Jurkat, Clone E6-1 (cell line): ENCODE data around the gene NAB1. TPM values are rescaled to one million over a fixed set of nuclear protein-coding genes. Genes with fewer than 3 reads are reported as not detected.
A peak's percentile ranks its signal among the peaks of the same experiment; 100 is the strongest.
"Not testable (repeated sequence)": the region's sequence is repeated elsewhere in the genome, so short reads cannot be mapped to it uniquely, and the experiment has no call there.

ENCODE experiments used
- DNase-seq: peaks from one replicate; pipeline ENCODE4 v3.0.0-alpha.2; 2011; ENCODE audit warnings: low read depth, low spot score
- H3K4me3 ChIP-seq: 2 replicates; pipeline ENCODE4 v1.5.1; 2011; ENCODE audit warnings: mild to moderate bottlenecking, low read length, control low read depth, moderate library complexity
- polyA plus RNA-seq: library from polyadenylated mRNA; unstranded; fragments of >200 nt; gene quantifications from one replicate; pipeline ENCODE4 v1.2.1, GENCODE V29; 2012; ENCODE audit warnings: missing spikeins; ENCODE audit not compliant: insufficient read length, insufficient read depth

The NAB1 gene
- 18.7 TPM for polyA plus RNA-seq

GRCh38 chr2:190649035-190649797 is at the start of gene NAB1:
Gene NAB1 (plus strand): TSS chr2:190649083. CDS start chr2:190659177, 10,094 bp downstream.
- H3K4me3 ChIP-seq, result peak within 1 kb of the TSS; percentile 64
- DNase-seq, result peak; percentile 5

DNA sequence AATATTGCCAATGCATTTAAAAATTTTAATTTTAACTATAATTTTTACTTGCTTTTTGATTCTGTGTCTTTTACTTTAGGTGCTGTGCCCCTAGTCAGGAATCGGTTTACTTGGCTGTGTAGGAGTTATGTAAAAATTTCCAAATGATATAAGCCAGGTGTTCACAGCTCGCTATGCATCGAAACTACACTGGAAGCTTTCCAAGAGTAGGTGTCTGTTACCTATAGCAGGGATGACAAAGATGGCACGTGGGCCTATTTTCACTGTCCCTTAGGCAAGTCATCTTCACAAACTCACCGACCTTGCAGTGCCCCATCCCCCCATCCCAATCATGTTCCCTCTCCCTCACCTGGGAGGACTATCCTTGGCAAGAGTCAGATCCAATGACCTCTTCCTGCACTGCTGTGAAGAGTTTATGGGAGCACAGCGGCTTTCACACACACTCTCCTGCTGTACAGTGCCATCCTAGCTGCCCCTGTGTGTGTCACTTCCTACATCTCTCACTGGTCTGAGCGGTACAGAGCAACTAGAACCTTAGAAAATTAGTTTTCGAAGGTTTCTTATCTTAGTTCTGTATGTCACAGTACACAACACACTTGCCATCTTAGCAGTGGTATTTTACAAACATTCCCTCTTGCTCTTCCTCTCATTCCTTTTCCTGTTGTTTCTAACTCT is 49.2 kb upstream of the NAB1 start:
- H3K4me3 ChIP-seq, result no peak overlapping the region
- DNase-seq, result no peak

GRCh38 chr2:190600293-190601103 is 48.4 kb upstream of the NAB1 start:
- no peak overlapping the region for H3K4me3 ChIP-seq
- DNase-seq, result no peak

DNA sequence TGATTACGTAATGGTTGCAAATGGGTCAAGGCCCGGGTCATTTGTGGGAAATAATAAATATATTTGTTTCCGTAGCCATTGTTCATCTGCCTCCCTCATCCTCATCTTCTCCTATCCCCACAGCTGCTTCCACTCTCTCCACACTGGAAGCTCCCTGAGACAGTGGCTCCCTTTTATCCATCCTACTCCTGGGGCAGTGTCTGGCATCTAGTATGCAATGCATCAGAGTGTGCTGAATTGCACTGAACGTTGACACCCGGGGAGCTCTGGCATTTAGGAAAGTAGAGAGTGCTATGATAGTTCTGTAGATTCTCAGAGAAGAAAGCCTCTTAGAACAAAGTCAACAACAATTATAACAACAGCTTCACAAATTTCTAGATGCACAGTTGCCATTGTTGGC is 45.5 kb upstream of the NAB1 start:
- DNase-seq, result no peak

DNA sequence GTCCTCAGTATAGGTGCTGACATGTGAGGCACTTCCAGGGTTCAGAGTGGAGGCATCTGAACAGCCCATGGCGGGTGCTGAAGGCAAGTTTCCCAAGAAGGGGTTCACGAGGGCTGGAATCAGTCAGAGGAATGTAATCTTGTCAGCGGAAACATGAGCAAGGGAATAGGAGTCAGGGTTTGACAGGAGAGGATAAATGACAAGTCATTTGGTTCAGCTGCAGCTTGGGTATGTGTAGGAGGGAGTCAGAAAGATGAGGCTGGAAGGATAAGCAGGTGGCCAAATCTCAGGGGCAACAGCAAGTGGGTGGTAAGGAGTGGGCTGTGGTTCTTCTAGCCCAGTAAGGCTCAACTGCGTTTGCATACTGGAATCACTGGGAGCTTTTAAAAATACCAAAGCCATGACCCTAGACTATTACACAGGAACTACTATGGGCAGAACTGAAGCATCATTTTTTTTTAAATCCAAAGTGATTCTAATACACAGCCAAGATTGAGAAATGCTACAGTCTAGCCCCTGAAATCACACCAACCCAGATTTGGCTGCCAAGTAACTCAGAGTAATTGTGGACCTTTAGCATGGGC is 41.8 kb upstream of the NAB1 start:
- no peak overlapping the region for H3K4me3 ChIP-seq
- no peak for DNase-seq

More for the DNA sequence above, 45.5 kb upstream of the NAB1 start:
- no peak overlapping the region for H3K4me3 ChIP-seq

DNA sequence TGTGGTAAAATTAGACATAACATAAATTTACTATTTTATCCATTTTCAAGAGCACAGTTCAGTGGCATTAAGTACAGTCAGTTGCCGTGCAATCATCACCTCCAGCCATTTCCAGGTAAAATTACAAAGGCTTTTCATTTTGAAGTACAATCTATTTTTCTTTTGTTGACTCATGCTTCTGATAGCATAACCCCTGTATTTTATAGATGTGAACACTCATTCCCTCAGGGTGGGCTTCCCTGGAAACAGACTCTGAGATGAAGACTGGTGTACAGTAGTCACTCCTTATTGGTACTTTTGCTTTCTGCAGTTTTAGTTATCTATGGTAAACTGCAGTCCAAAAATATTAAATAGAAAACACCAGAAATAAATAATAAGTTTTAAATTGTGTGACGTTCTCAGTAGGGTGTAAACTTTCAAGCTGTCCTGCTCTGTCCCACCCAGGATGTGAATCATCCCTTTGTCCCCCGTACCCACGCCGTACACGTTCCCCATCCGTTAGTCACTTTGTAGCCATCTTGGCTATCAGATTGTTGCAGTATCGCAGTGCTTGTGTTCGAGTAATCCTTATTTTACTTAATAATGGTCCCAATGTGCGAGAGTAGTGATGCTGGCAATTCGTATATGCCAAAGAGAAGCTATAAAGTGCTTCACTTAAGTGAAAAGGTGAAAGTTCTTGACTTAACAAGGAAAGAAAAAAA is 41.1 kb upstream of the NAB1 start:
- no peak for DNase-seq
- H3K4me3 ChIP-seq, result no peak overlapping the region

DNA sequence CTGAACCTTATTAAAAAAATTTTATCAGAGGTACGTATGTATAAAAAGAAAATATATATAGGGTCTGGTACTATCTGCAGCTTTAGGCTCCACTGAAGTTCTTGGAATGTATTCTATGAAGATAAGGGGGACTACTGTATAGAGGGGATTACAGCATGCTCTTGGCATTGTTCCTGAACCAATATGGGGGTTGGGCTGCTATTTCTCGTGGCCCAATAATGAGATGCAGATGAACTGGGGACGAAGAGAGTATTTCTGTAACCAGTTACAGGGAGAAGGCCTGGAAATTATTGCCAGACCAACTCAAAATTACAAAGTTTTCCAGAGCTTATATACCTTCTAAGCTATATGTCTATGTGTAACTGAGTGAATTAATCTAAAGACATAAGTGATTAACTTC is 40.0 kb upstream of the NAB1 start:
- not testable (repeated sequence) for H3K4me3 ChIP-seq, DNase-seq

- DNase-seq, H3K4me3 ChIP-seq: not testable (repeated sequence)
These were observed 39.5 kb upstream of the NAB1 start for GRCh38 chr2:190609397-190609796.

- not testable (repeated sequence) for DNase-seq, H3K4me3 ChIP-seq
These were observed 38.4 kb upstream of the NAB1 start for GRCh38 chr2:190610528-190610927.

DNA sequence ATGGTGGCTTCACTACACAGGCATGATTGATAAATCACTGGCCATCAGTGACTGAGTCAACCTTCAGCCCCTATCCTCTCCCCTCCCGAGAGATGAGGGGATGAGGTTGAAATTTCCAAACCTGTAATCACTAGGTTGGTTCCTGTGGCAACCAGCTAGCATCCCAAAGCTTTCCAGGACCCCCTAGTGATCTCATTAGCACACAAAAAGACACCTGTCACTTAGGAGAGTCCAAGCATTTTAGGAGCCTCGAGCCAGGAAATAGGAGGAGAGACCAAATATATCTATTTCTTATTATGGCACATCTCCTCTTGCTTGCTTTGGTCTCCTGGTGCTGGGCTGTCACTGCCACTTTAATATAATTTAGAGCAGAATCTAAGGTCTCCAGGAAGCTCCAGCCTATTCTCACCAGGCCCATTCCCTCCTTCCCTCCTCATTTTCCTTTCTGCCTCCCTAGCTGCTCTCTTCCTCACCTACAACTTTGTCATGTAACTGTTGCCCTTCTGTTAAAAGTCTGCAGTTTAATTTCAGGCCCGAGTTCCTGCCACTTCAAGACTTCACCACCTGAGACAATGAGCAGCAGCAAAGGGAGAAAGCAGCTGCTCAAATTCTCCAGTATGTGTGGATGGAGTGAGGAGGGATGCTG is 33.2 kb upstream of the NAB1 start:
- H3K4me3 ChIP-seq, result no peak overlapping the region
- no peak for DNase-seq

DNA sequence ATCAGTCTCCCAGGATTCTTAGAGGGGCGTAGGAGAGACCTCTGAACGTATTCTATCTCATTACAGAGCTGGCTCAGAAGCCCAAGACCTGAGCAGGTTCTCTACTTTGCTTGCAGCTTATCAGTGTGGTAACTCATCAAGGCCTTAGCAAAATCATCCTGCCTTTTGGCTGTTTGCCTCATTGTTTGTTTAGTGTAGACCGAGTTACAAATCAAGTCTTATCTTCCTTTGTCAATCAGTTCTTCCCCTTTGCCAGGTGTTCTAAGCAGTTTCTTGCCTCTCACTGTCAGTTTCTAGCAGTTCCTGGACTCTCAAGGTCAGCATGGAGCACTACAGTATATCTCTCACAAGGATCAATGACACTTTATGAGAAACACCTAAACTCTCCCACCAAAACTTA is 30.9 kb upstream of the NAB1 start:
- no peak overlapping the region for H3K4me3 ChIP-seq

DNA sequence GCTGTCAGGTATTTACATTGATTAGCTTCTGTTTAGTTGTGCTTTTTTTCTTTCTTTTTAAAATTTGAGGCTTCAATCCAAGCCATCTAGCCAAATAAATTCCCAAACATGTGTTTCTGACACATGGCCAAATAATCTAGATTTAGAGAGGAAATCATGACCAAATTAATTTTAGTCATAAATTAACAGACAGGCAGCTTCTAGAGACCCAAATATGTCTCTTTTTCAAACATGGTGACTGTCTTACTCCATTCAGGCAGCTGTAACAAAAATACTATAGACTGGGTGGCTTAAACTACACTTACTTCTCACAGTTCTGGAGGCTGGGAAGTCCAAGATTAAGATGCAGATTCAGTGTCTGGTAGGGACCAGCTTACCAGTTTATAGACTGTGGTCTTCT is 23.2 kb upstream of the NAB1 start:
- DNase-seq, result no peak
- H3K4me3 ChIP-seq, result no peak overlapping the region

More for the DNA sequence above, 30.9 kb upstream of the NAB1 start:
- no peak for DNase-seq

- no peak overlapping the region for H3K4me3 ChIP-seq
- no peak for DNase-seq
These were observed 22.2 kb upstream of the NAB1 start for GRCh38 chr2:190626641-190627210.

- H3K4me3 ChIP-seq, result no peak overlapping the region
These were observed 21.2 kb upstream of the NAB1 start for GRCh38 chr2:190627448-190628412.

DNA sequence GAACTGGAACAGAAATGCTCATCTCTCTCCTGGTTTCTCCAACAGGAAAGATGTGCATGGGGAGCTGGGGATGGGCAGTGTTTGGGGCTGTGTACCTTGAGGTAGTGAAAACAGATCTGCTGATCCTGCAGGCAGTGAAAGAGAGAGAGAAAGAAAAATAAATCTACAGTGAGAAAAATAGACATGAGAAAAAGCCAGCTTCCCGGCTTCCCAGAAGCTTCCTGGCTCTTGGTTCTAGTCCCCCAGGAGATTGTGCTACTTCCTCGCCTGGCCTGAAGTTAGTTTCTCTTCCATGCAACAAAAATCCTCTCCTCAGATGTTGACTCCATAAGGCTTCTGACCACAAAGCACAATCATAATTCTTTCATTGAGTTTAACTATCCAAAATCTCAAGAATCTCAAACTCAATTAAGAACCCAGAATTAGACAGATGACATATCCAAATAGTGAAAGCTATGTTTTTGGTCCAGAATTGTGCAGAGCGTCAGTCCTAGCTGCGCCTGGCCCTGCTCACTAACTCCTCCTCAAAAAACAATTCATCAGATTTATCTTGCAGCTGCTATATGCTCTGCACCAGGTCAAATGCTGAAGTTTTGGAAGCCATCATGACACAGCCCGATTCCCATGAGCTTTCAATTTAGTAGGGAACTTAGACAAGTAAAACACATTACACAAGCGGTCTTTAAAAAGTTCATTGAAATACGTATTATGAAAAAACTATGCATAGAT is 20.1 kb upstream of the NAB1 start:
- H3K4me3 ChIP-seq, result no peak overlapping the region

More at GRCh38 chr2:190627448-190628412, 21.2 kb upstream of the NAB1 start:
- DNase-seq, result no peak

DNA sequence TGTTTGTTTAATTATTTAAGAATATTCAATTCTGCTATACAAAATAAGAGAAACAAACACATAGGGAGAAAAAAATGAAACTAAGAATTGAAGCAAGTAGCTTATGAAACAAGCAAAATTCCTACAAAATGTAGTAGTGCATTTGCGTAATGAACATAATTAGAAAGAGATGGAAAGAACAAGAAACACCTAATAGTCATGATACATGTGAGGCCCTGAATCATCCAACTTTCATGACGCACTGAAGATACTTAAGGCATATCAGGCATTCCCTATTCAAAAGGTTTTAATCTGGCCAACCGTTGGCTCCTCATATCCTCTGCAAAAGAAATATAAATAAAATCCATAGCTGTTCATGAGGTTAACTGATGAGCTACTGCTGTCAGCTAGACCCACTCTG is 14.5 kb upstream of the NAB1 start:
- no peak for DNase-seq
- H3K4me3 ChIP-seq, result no peak overlapping the region

More for the DNA sequence above, 20.1 kb upstream of the NAB1 start:
- no peak for DNase-seq
